Neuronal stem cell (in vitro differentiated cells): ENCODE results near the gene BCR.

Source experiments
- DNase-seq: peaks from one replicate; pipeline ENCODE4 v3.0.0-alpha.2; 2013; ENCODE audit warnings: low spot score
- H2AFZ ChIP-seq: one replicate; pipeline ENCODE4 v1.6.1; 2013; ENCODE audit warnings: mild to moderate bottlenecking, low read length, inconsistent platforms
- H2AK5ac ChIP-seq: 2 replicates; pipeline ENCODE4 v1.6.1; 2013; ENCODE audit warnings: low read depth, mild to moderate bottlenecking, inconsistent platforms, low read length, moderate library complexity, mixed read lengths
- H2BK120ac ChIP-seq: 2 replicates; pipeline ENCODE4 v1.6.1; 2013; ENCODE audit warnings: low read depth, mild to moderate bottlenecking, inconsistent platforms, low read length, moderate library complexity, mixed read lengths
- H2BK12ac ChIP-seq: one replicate; pipeline ENCODE4 v1.6.1; 2013; ENCODE audit warnings: low read length, inconsistent platforms
- H2BK15ac ChIP-seq: 2 replicates; pipeline ENCODE4 v1.6.1; 2013; ENCODE audit warnings: mild to moderate bottlenecking, low read length, inconsistent platforms, mixed read lengths
- H2BK5ac ChIP-seq: one replicate; pipeline ENCODE4 v1.6.1; 2013; ENCODE audit warnings: inconsistent platforms, mild to moderate bottlenecking, low read length, moderate library complexity
- H3K14ac ChIP-seq: one replicate; pipeline ENCODE4 v1.6.1; 2013; ENCODE audit warnings: low read length, inconsistent platforms
- H3K18ac ChIP-seq: 2 replicates; pipeline ENCODE4 v1.6.1; 2013; ENCODE audit warnings: low read length, inconsistent platforms
- H3K23ac ChIP-seq: 2 replicates; pipeline ENCODE4 v1.6.1; 2013; ENCODE audit warnings: low read depth, mild to moderate bottlenecking, mixed read lengths, low read length, inconsistent platforms; ENCODE audit not compliant: poor library complexity
- H3K27ac ChIP-seq: replicated peaks from 3 replicates; pipeline ENCODE4 v1.5.1; 2013; ENCODE audit warnings: low read length, inconsistent platforms
- H3K27me3 ChIP-seq, 3 experiments: 2 replicates each; pipeline ENCODE4 v1.6.1; 2013; ENCODE audit warnings: low read length in 3 of 3, mild to moderate bottlenecking in 2 of 3, inconsistent platforms in 1 of 3, low read depth in 1 of 3, mixed read lengths in 1 of 3, moderate library complexity in 1 of 3; ENCODE audit not compliant: control insufficient read depth in 3 of 3, insufficient read depth in 3 of 3
- H3K36me3 ChIP-seq, 2 donors: replicated peaks in 1 of 2; 2 replicates each; pipeline ENCODE4 v1.6.1; 2013; ENCODE audit warnings: low read length in 2 of 2; ENCODE audit not compliant: control insufficient read depth in 2 of 2, insufficient read depth in 2 of 2
- H3K4ac ChIP-seq: 2 replicates; pipeline ENCODE4 v1.6.1; 2013; ENCODE audit warnings: inconsistent platforms, mild to moderate bottlenecking, low read length, moderate library complexity
- H3K4me1 ChIP-seq, 2 donors: 1 replicate in 1 of 2; 2 replicates in 1 of 2; pipeline ENCODE4 v1.6.1; 2013; ENCODE audit warnings: low read length in 2 of 2, low read depth in 1 of 2; ENCODE audit not compliant: control insufficient read depth in 2 of 2, insufficient read depth in 1 of 2
- H3K4me2 ChIP-seq: one replicate; pipeline ENCODE4 v1.6.1; 2013; ENCODE audit warnings: mild to moderate bottlenecking, low read length, inconsistent platforms; ENCODE audit not compliant: insufficient read depth, poor library complexity, severe bottlenecking
- H3K4me3 ChIP-seq, 2 donors: 2 replicates each; pipeline ENCODE4 v1.5.1; 2013; ENCODE audit warnings: low read length in 2 of 2, mild to moderate bottlenecking in 2 of 2, inconsistent platforms in 1 of 2, moderate library complexity in 1 of 2
- H3K79me1 ChIP-seq: one replicate; pipeline ENCODE4 v1.6.1; 2013; ENCODE audit warnings: low read depth, mild to moderate bottlenecking, inconsistent platforms, low read length, moderate library complexity
- H3K9ac ChIP-seq: one replicate; pipeline ENCODE4 v1.6.1; 2013; ENCODE audit warnings: mild to moderate bottlenecking, low read depth, low read length, inconsistent platforms; ENCODE audit not compliant: poor library complexity
- H3K9me3 ChIP-seq, 2 donors: replicated peaks in 1 of 2; 2 replicates each; pipeline versions ENCODE3 to v1.6.1; 2013; ENCODE audit warnings: low read length in 2 of 2, mild to moderate bottlenecking in 2 of 2, inconsistent platforms in 1 of 2, low read depth in 1 of 2, mixed read lengths in 1 of 2, moderate library complexity in 1 of 2; ENCODE audit not compliant: control insufficient read depth in 2 of 2, insufficient read depth in 1 of 2
- H4K8ac ChIP-seq: one replicate; pipeline ENCODE4 v1.6.1; 2013; ENCODE audit warnings: low read depth, mild to moderate bottlenecking, inconsistent platforms, low read length, moderate library complexity
- H4K91ac ChIP-seq: one replicate; pipeline ENCODE4 v1.6.1; 2013; ENCODE audit warnings: low read length, low read depth, mild to moderate bottlenecking, inconsistent platforms; ENCODE audit not compliant: poor library complexity
- WGBS, 2 donors: extraction: QIAGEN DNeasy Blood & Tissue Kit; methylation state at CpG; one replicate each; pipeline ENCODE4 v1.1.7; 2013; ENCODE audit warnings: missing lambda C conversion rate in 2 of 2, mixed read lengths in 1 of 2; ENCODE audit not compliant: insufficient read length in 2 of 2, insufficient replicate concordance in 1 of 2; ENCODE audit errors: extremely low coverage in 2 of 2; 5-methylcytosine and 5-hydroxymethylcytosine counted together

BCR gene

DNA sequence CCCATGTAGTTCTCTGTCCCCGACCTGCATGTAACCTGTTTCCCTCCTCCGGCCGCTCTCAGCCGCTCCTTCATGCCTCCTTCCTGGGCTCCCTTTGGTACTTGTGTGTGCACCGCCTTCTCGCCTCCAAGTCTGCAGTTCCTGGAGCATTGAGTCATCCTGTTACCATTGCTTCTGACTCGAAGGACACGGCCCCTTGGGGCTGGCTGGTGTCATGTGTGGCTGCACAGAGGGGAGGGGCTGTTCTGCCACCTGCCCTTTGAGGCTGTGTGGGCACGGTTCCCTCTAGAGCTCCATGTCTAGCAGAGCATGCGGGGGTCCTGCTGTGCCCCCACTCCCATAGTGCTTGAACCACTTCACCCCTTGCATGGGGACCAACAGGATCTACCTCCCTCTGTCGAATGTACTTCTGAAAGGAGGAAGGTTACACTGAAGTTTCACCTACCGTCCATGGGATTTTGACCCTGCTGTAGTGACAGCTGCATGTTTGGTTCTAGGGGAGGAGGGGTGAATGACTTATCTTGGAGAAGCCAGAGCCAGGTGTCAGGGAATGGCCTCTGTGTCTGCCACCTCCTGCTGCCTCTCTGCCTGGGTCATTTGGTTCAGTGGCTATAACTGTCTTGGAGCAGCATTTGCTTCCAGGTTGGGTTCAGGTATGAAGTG lies 39.6 kb downstream of the BCR start:
- no peak overlapping the region for H2BK120ac ChIP-seq
- no peak for DNase-seq
- no peak overlapping the region for H3K18ac ChIP-seq
- H3K4me1 ChIP-seq: peaks cover 27 to 30% of the 10 kb centered on the region in 2 donors
- no peak overlapping the region for H3K4me3 ChIP-seq
- WGBS, 2 donors: no CpG with 5 or more reads among the region's 12 CpGs
- H2BK12ac ChIP-seq: no peak overlapping the region
- no peak overlapping the region for H2AFZ ChIP-seq
- peaks cover 0 to 2% of the 10 kb centered on the region in 2 donors for H3K36me3 ChIP-seq
- no peak overlapping the region for H3K4me2 ChIP-seq
- no peak overlapping the region for H2AK5ac ChIP-seq
- no peak overlapping the region for H4K91ac ChIP-seq
- H3K9ac ChIP-seq: no peak overlapping the region
- H3K4ac ChIP-seq: no peak overlapping the region
- no peak overlapping the region for H3K14ac ChIP-seq
- no peak overlapping the region for H3K27ac ChIP-seq
- no peak overlapping the region for H2BK5ac ChIP-seq
- H4K8ac ChIP-seq: no peak overlapping the region
- peak overlapping the region; percentile 14 for H3K23ac ChIP-seq
- H3K79me1 ChIP-seq: peaks cover 13% of the 10 kb centered on the region
- H2BK15ac ChIP-seq: no peak overlapping the region
- H3K27me3 ChIP-seq: no peaks in the 10 kb centered on the region
- no peaks in the 10 kb centered on the region for H3K9me3 ChIP-seq

GRCh38 chr22:23220485-23221350 lies 40.4 kb downstream of the BCR start:
- no peak overlapping the region for H2BK5ac ChIP-seq
- no peak overlapping the region for H2AFZ ChIP-seq
- H3K27me3 ChIP-seq: no peaks in the 10 kb centered on the region
- H3K9ac ChIP-seq: no peak overlapping the region
- H3K79me1 ChIP-seq: peaks cover 13% of the 10 kb centered on the region
- H2BK15ac ChIP-seq: no peak overlapping the region
- H3K9me3 ChIP-seq: no peaks in the 10 kb centered on the region
- WGBS, 2 donors: no CpG with 5 or more reads among the region's 11 CpGs
- no peak overlapping the region for H4K91ac ChIP-seq
- no peak overlapping the region for H2AK5ac ChIP-seq
- no peak overlapping the region for H3K14ac ChIP-seq
- H3K27ac ChIP-seq: no peak overlapping the region
- H4K8ac ChIP-seq: no peak overlapping the region
- H2BK120ac ChIP-seq: no peak overlapping the region
- no peak overlapping the region for H3K18ac ChIP-seq
- peak overlapping the region; percentile 14 for H3K23ac ChIP-seq
- H2BK12ac ChIP-seq: no peak overlapping the region
- no peaks in the 10 kb centered on the region for H3K36me3 ChIP-seq
- H3K4me3 ChIP-seq: no peak overlapping the region
- peaks cover 29 to 33% of the 10 kb centered on the region in 2 donors for H3K4me1 ChIP-seq
- DNase-seq: no peak
- H3K4ac ChIP-seq: no peak overlapping the region
- no peak overlapping the region for H3K4me2 ChIP-seq

GRCh38 chr22:23221351-23221804 lies 41.1 kb downstream of the BCR start:
- Histone ChIP-seq H3K14ac (no peak overlapping the region), H3K27ac (no peak overlapping the region), H2BK15ac (no peak overlapping the region), H2BK120ac (no peak overlapping the region), H3K4ac (no peak overlapping the region), H3K79me1 (peaks cover 13% of the 10 kb centered on the region), H3K9ac (no peak overlapping the region), H3K27me3 (no peaks in the 10 kb centered on the region), H4K8ac (no peak overlapping the region), H3K9me3 (no peaks in the 10 kb centered on the region), H3K18ac (no peak overlapping the region), H4K91ac (no peak overlapping the region), H3K4me1 (peaks cover 29 to 34% of the 10 kb centered on the region in 2 donors), H3K36me3 (no peaks in the 10 kb centered on the region), H3K4me3 (no peak overlapping the region), H2BK5ac (no peak overlapping the region), H2BK12ac (no peak overlapping the region), H2AK5ac (no peak overlapping the region), H2AFZ (no peak overlapping the region), H3K23ac (peak overlapping the region; percentile 11), H3K4me2 (no peak overlapping the region)
- DNase-seq: no peak
- no CpG with 5 or more reads among the region's 3 CpGs for WGBS, 2 donors
